Measurements from ENCODE around the gene SLC12A6.

- TF ChIP-seq POLR2A (IDR thresholded peaks at IDR 0.05) (no peak), CTCF (IDR thresholded peaks at IDR 0.05) (no peak)
Observed at GRCh38 chr15:34365836-34366235, 28.3 kb upstream of the SLC12A6 start.

All from right lobe of liver (tissue), 4 donors.